Parathyroid adenoma (tissue), 2 donors: ENCODE data around the gene SP100.

Experiments
- H2AFZ ChIP-seq: fragments of 300-600 bp; sonication (generic); one replicate; pipeline ENCODE4 v1.7.0; 2017; ENCODE audit warnings: antibody characterized with exemption, mild to moderate bottlenecking
- H3K27ac ChIP-seq: fragments of 300-600 bp; sonication (generic); one replicate; pipeline ENCODE4 v1.7.0; 2017
- H3K27me3 ChIP-seq: fragments of 300-600 bp; sonication (generic); one replicate; pipeline ENCODE4 v1.7.0; 2017; ENCODE audit warnings: low read length; ENCODE audit not compliant: control insufficient read depth, insufficient read depth
- H3K36me3 ChIP-seq: fragments of 300-600 bp; sonication (generic); one replicate; pipeline ENCODE4 v1.7.0; 2017; ENCODE audit warnings: low read length; ENCODE audit not compliant: control insufficient read depth, insufficient read depth
- H3K4me1 ChIP-seq: fragments of 300-600 bp; sonication (generic); one replicate; pipeline ENCODE4 v1.7.0; 2017; ENCODE audit warnings: control low read depth
- H3K4me2 ChIP-seq: fragments of 300-600 bp; sonication (generic); one replicate; pipeline ENCODE4 v1.7.0; 2017; ENCODE audit warnings: low read length
- H3K4me3 ChIP-seq: fragments of 300-600 bp; sonication (generic); one replicate; pipeline ENCODE4 v1.7.0; 2017; ENCODE audit warnings: low read depth, low read length
- H3K79me2 ChIP-seq: fragments of 300-600 bp; sonication (generic); one replicate; pipeline ENCODE4 v1.7.0; 2017; ENCODE audit warnings: control low read depth
- H3K9ac ChIP-seq: fragments of 300-600 bp; sonication (generic); one replicate; pipeline ENCODE4 v1.7.0; 2017; ENCODE audit warnings: mild to moderate bottlenecking
- H3K9me3 ChIP-seq: fragments of 300-600 bp; sonication (generic); one replicate; pipeline ENCODE4 v1.7.0; 2017; ENCODE audit warnings: low read length; ENCODE audit not compliant: control insufficient read depth
- TF ChIP-seq, protein P1 (sequence below): fragments of 300-600 bp; sonication (generic); IDR thresholded peaks from one replicate; pipeline ENCODE4 v1.7.0; 2017; ENCODE audit warnings: antibody characterized with exemption, mild to moderate bottlenecking
- donor health status: primary hyperparathyroidism.

Gene SP100

GRCh38 chr2:230418341-230419016 is 2.5 kb downstream of the SP100 start:
- H3K36me3 ChIP-seq: no peaks in the 10 kb centered on the region
- H3K79me2 ChIP-seq: no peaks in the 10 kb centered on the region
- H3K4me2 ChIP-seq: peak overlapping the region; percentile 6
- no peaks in the 10 kb centered on the region for H3K9me3 ChIP-seq
- TF ChIP-seq, protein P1, sequence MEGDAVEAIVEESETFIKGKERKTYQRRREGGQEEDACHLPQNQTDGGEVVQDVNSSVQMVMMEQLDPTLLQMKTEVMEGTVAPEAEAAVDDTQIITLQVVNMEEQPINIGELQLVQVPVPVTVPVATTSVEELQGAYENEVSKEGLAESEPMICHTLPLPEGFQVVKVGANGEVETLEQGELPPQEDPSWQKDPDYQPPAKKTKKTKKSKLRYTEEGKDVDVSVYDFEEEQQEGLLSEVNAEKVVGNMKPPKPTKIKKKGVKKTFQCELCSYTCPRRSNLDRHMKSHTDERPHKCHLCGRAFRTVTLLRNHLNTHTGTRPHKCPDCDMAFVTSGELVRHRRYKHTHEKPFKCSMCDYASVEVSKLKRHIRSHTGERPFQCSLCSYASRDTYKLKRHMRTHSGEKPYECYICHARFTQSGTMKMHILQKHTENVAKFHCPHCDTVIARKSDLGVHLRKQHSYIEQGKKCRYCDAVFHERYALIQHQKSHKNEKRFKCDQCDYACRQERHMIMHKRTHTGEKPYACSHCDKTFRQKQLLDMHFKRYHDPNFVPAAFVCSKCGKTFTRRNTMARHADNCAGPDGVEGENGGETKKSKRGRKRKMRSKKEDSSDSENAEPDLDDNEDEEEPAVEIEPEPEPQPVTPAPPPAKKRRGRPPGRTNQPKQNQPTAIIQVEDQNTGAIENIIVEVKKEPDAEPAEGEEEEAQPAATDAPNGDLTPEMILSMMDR: no peak
- H3K27me3 ChIP-seq: no peaks in the 10 kb centered on the region
- no peak overlapping the region for H2AFZ ChIP-seq
- no peak overlapping the region for H3K4me3 ChIP-seq
- peaks cover 7% of the 10 kb centered on the region for H3K4me1 ChIP-seq
- H3K9ac ChIP-seq: no peak overlapping the region
- H3K27ac ChIP-seq: no peak overlapping the region

GRCh38 chr2:230419181-230419580 is 3.2 kb downstream of the SP100 start:
- Histone ChIP-seq H3K9me3 (no peaks in the 10 kb centered on the region), H2AFZ (no peak overlapping the region), H3K9ac (no peak overlapping the region), H3K27me3 (no peaks in the 10 kb centered on the region), H3K79me2 (no peaks in the 10 kb centered on the region), H3K27ac (no peak overlapping the region), H3K36me3 (no peaks in the 10 kb centered on the region), H3K4me2 (no peak overlapping the region), H3K4me3 (no peak overlapping the region), H3K4me1 (peaks cover 7% of the 10 kb centered on the region)
- TF ChIP-seq, protein P1: no peak

DNA sequence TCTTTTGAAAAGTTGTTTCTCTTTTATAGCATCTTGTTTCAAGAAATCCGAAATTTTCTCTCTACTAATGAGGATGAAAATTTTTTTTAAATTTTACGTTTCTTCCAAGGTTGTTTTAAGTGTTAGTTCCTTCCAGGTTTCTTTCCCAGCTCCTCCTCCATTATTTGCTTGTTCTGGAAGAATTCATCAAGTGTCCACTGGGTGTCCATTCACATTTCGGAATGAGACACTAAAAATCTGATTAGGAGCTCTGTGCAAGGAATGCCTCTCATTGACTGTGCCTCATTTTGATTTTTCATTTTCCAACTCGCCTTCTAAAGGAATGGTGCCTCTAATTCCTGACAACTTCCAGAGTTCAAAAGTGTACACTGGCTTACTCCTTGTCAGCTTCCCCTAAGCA is 6.1 kb downstream of the SP100 start:
- H2AFZ ChIP-seq: no peak overlapping the region
- H3K4me1 ChIP-seq: no peaks in the 10 kb centered on the region
- no peaks in the 10 kb centered on the region for H3K36me3 ChIP-seq
- no peaks in the 10 kb centered on the region for H3K9me3 ChIP-seq
- H3K4me2 ChIP-seq: no peak overlapping the region
- H3K9ac ChIP-seq: no peak overlapping the region
- H3K27ac ChIP-seq: no peak overlapping the region
- no peaks in the 10 kb centered on the region for H3K27me3 ChIP-seq
- TF ChIP-seq, protein P1: no peak
- H3K79me2 ChIP-seq: no peaks in the 10 kb centered on the region
- no peak overlapping the region for H3K4me3 ChIP-seq

GRCh38 chr2:230423851-230424458 is 8.0 kb downstream of the SP100 start:
- Histone ChIP-seq H3K4me1 (no peaks in the 10 kb centered on the region), H3K9me3 (no peaks in the 10 kb centered on the region), H3K27ac (no peak overlapping the region), H3K27me3 (no peaks in the 10 kb centered on the region), H3K36me3 (no peaks in the 10 kb centered on the region), H3K4me3 (no peak overlapping the region), H3K79me2 (no peaks in the 10 kb centered on the region), H3K9ac (no peak overlapping the region), H2AFZ (no peak overlapping the region), H3K4me2 (no peak overlapping the region)
- TF ChIP-seq, protein P1: no peak

- Histone ChIP-seq H3K9me3 (no peaks in the 10 kb centered on the region), H3K4me3 (no peak overlapping the region), H3K4me2 (no peak overlapping the region), H3K9ac (no peak overlapping the region), H3K27ac (no peak overlapping the region), H2AFZ (no peak overlapping the region), H3K27me3 (no peaks in the 10 kb centered on the region), H3K36me3 (no peaks in the 10 kb centered on the region), H3K79me2 (peaks cover 6% of the 10 kb centered on the region), H3K4me1 (no peaks in the 10 kb centered on the region)
- TF ChIP-seq, protein P1: no peak
Observed at GRCh38 chr2:230425377-230425776, 9.4 kb downstream of the SP100 start.
